ENCODE results near the gene SUMO4.
"Not testable (repeated sequence)": the region's sequence is repeated elsewhere in the genome, so short reads cannot be mapped to it uniquely, and the experiment has no call there.

Gene SUMO4

DNA sequence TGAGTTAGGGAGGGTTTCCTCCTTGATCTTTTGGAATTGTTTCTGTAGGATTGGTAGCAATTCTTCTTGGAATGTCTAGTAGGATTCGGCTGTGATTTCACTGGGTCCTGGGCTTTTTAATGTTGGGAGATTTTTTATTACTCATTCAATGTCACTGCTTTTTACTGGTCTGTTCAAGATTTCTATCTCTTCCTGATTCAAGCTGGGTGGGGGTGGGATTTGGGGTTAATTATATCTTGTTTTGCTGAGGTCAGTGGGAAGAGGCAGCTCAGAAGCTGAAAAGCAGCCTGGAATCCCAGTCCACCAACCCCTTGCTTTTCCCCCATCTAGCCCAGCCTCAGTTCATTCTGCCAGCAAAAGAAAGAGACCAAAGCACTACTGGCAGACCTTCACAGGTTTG, 39.6 kb downstream of the SUMO4 start:
- no peak overlapping the region for H3K27ac ChIP-seq (ENCODE audit: insufficient read depth, low read depth, low read length, poor library complexity, severe bottlenecking)
- WGBS, 2 experiments, result 92% methylated on average over 1 of the region's 1 CpG; no CpG with 5 or more reads in 1 of the 2 experiments
- no peaks in the 10 kb centered on the region for H3K27me3 ChIP-seq (ENCODE audit: control insufficient read depth, insufficient read depth, low read length, poor library complexity, severe bottlenecking)
- H3K4me3 ChIP-seq (ENCODE audit: insufficient read depth, low read depth, low read length), result no peak overlapping the region
- H3K4me1 ChIP-seq (ENCODE audit: control insufficient read depth, insufficient read depth, low read length), result no peaks in the 10 kb centered on the region
- H3K36me3 ChIP-seq (ENCODE audit: control insufficient read depth, insufficient read depth, low read length), result no peaks in the 10 kb centered on the region
- no peaks in the 10 kb centered on the region for H3K9me3 ChIP-seq (ENCODE audit: control insufficient read depth, low read length)

GRCh38 chr6:149440735-149441671, 40.9 kb downstream of the SUMO4 start:
- no peaks in the 10 kb centered on the region for H3K36me3 ChIP-seq (ENCODE audit: control insufficient read depth, insufficient read depth, low read length)
- H3K9me3 ChIP-seq (ENCODE audit: control insufficient read depth, low read length), result no peaks in the 10 kb centered on the region
- H3K27ac ChIP-seq (ENCODE audit: insufficient read depth, low read depth, low read length, poor library complexity, severe bottlenecking), result no peak overlapping the region
- WGBS, 2 experiments, result 90 to 91% methylated on average over 16 of the region's 16 CpGs
- H3K27me3 ChIP-seq (ENCODE audit: control insufficient read depth, insufficient read depth, low read length, poor library complexity, severe bottlenecking), result no peaks in the 10 kb centered on the region
- no peaks in the 10 kb centered on the region for H3K4me1 ChIP-seq (ENCODE audit: control insufficient read depth, insufficient read depth, low read length)
- no peak overlapping the region for H3K4me3 ChIP-seq (ENCODE audit: insufficient read depth, low read depth, low read length)

GRCh38 chr6:149441740-149442139, 41.7 kb downstream of the SUMO4 start:
- 92 to 94% methylated on average over 9 of the region's 9 CpGs for WGBS, 2 experiments
- no peak overlapping the region for H3K27ac ChIP-seq (ENCODE audit: insufficient read depth, low read depth, low read length, poor library complexity, severe bottlenecking)
- no peaks in the 10 kb centered on the region for H3K9me3 ChIP-seq (ENCODE audit: control insufficient read depth, low read length)
- H3K4me3 ChIP-seq (ENCODE audit: insufficient read depth, low read depth, low read length), result no peak overlapping the region
- no peaks in the 10 kb centered on the region for H3K27me3 ChIP-seq (ENCODE audit: control insufficient read depth, insufficient read depth, low read length, poor library complexity, severe bottlenecking)
- H3K4me1 ChIP-seq (ENCODE audit: control insufficient read depth, insufficient read depth, low read length), result no peaks in the 10 kb centered on the region
- no peaks in the 10 kb centered on the region for H3K36me3 ChIP-seq (ENCODE audit: control insufficient read depth, insufficient read depth, low read length)

DNA sequence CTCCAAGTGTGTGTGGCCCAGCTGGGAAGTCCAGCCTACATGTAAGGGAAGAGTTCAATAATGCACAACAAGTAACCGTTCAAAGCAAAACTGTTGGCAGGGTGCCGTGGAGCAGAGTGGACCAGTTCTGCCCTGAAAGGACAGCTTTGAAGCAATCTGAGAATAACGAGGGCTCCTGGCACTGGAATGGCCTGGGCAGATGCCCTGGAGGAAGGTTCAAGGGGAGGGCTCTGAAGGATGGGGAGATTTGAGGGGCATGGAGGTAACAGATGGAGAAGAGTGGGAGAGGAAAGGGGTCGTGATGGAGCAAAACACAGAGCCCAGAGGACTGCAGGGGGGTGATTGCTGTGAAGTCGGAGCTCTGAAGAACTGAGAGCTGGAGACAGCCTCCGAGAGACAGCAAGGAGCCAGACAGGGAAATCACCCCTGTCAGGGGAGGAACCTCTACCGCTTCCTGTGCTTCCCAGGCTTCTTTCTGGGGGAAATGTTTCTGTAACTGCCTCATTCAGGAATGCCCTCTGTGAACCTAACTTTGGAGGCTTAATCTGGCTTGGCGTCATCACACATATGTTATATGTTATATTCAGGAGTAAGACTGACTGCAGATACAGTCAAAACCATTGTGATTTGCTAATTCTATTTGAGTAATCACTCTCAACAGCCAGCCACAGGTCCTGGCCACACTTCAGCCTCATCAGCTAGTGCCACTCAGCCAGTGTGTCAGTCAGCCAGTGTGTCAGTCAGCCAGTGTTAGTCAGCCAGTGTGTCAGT, 43.5 kb downstream of the SUMO4 start:
- 92% methylated on average over 7 to 8 of the region's 8 CpGs for WGBS, 2 experiments
- Histone ChIP-seq H3K4me3 (ENCODE audit: insufficient read depth, low read depth, low read length) (no peak overlapping the region), H3K27ac (ENCODE audit: insufficient read depth, low read depth, low read length, poor library complexity, severe bottlenecking) (no peak overlapping the region), H3K36me3 (ENCODE audit: control insufficient read depth, insufficient read depth, low read length) (no peaks in the 10 kb centered on the region), H3K9me3 (ENCODE audit: control insufficient read depth, low read length) (no peaks in the 10 kb centered on the region), H3K4me1 (ENCODE audit: control insufficient read depth, insufficient read depth, low read length) (no peaks in the 10 kb centered on the region), H3K27me3 (ENCODE audit: control insufficient read depth, insufficient read depth, low read length, poor library complexity, severe bottlenecking) (no peaks in the 10 kb centered on the region)

- not testable (repeated sequence) for H3K27ac ChIP-seq (ENCODE audit: insufficient read depth, low read depth, low read length, poor library complexity, severe bottlenecking); H3K36me3 ChIP-seq (ENCODE audit: control insufficient read depth, insufficient read depth, low read length); H3K4me1 ChIP-seq (ENCODE audit: control insufficient read depth, insufficient read depth, low read length); H3K4me3 ChIP-seq (ENCODE audit: insufficient read depth, low read depth, low read length); H3K9me3 ChIP-seq (ENCODE audit: control insufficient read depth, low read length); H3K27me3 ChIP-seq (ENCODE audit: control insufficient read depth, insufficient read depth, low read length, poor library complexity, severe bottlenecking)
- WGBS, 2 experiments, result 94 to 96% methylated on average over 3 of the region's 3 CpGs
Observed at GRCh38 chr6:149444360-149445094, 44.5 kb downstream of the SUMO4 start.

- Histone ChIP-seq H3K27ac (ENCODE audit: insufficient read depth, low read depth, low read length, poor library complexity, severe bottlenecking) (no peak overlapping the region), H3K36me3 (ENCODE audit: control insufficient read depth, insufficient read depth, low read length) (no peaks in the 10 kb centered on the region), H3K27me3 (ENCODE audit: control insufficient read depth, insufficient read depth, low read length, poor library complexity, severe bottlenecking) (peaks cover 11% of the 10 kb centered on the region), H3K9me3 (ENCODE audit: control insufficient read depth, low read length) (no peaks in the 10 kb centered on the region), H3K4me3 (ENCODE audit: insufficient read depth, low read depth, low read length) (no peak overlapping the region), H3K4me1 (ENCODE audit: control insufficient read depth, insufficient read depth, low read length) (no peaks in the 10 kb centered on the region)
- 93 to 95% methylated on average over 6 of the region's 6 CpGs for WGBS, 2 experiments
Observed at GRCh38 chr6:149445095-149445466, 45.0 kb downstream of the SUMO4 start.

- Histone ChIP-seq H3K27me3 (ENCODE audit: control insufficient read depth, insufficient read depth, low read length, poor library complexity, severe bottlenecking) (peaks cover 16% of the 10 kb centered on the region), H3K27ac (ENCODE audit: insufficient read depth, low read depth, low read length, poor library complexity, severe bottlenecking) (no peak overlapping the region), H3K4me1 (ENCODE audit: control insufficient read depth, insufficient read depth, low read length) (no peaks in the 10 kb centered on the region), H3K36me3 (ENCODE audit: control insufficient read depth, insufficient read depth, low read length) (no peaks in the 10 kb centered on the region), H3K9me3 (ENCODE audit: control insufficient read depth, low read length) (no peaks in the 10 kb centered on the region), H3K4me3 (ENCODE audit: insufficient read depth, low read depth, low read length) (no peak overlapping the region)
- 93 to 94% methylated on average over 7 of the region's 7 CpGs for WGBS, 2 experiments
Observed at GRCh38 chr6:149445573-149445972, 45.5 kb downstream of the SUMO4 start.

DNA sequence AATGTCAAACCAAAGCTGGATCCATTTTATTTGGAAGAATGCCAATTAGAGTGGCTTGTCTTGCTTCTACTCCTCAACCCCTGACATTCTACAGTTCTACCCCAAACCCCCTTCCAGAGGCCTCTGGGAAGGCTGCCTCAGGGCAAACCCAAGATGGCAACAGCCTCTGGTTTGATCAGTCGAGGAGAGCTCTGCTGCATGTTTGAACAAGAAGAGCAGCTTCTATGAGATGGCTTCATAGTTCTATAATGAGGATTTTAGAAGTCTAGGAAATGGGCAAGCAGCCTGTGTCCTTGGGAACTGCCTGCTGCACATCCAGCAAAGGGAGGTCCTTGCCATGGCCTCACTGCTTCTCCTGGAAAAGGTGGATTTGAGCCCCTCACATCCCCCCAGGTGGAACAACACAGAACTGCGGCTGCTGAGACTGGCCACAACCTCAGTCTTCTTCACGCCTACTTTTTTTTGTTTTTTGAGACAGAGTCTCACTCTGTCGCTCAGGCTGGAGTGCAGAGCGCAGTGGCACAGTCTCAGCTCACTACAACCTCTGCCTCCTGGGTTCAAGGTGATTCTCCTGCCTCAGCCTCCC, 46.8 kb downstream of the SUMO4 start:
- Histone ChIP-seq H3K27me3 (ENCODE audit: control insufficient read depth, insufficient read depth, low read length, poor library complexity, severe bottlenecking) (peaks cover 29% of the 10 kb centered on the region), H3K4me1 (ENCODE audit: control insufficient read depth, insufficient read depth, low read length) (peaks cover 4% of the 10 kb centered on the region), H3K36me3 (ENCODE audit: control insufficient read depth, insufficient read depth, low read length) (no peaks in the 10 kb centered on the region), H3K27ac (ENCODE audit: insufficient read depth, low read depth, low read length, poor library complexity, severe bottlenecking) (no peak overlapping the region), H3K9me3 (ENCODE audit: control insufficient read depth, low read length) (no peaks in the 10 kb centered on the region), H3K4me3 (ENCODE audit: insufficient read depth, low read depth, low read length) (no peak overlapping the region)
- 88 to 93% methylated on average over 5 of the region's 5 CpGs for WGBS, 2 experiments

GRCh38 chr6:149448821-149449453, 48.9 kb downstream of the SUMO4 start:
- Histone ChIP-seq H3K4me1 (ENCODE audit: control insufficient read depth, insufficient read depth, low read length) (peaks cover 4% of the 10 kb centered on the region), H3K4me3 (ENCODE audit: insufficient read depth, low read depth, low read length) (no peak overlapping the region), H3K27ac (ENCODE audit: insufficient read depth, low read depth, low read length, poor library complexity, severe bottlenecking) (no peak overlapping the region), H3K27me3 (ENCODE audit: control insufficient read depth, insufficient read depth, low read length, poor library complexity, severe bottlenecking) (peaks cover 43% of the 10 kb centered on the region), H3K36me3 (ENCODE audit: control insufficient read depth, insufficient read depth, low read length) (no peaks in the 10 kb centered on the region), H3K9me3 (ENCODE audit: control insufficient read depth, low read length) (no peaks in the 10 kb centered on the region)
- WGBS, 2 experiments, result 91 to 92% methylated on average over 5 of the region's 5 CpGs

Data from ectodermal cell (in vitro differentiated cells).